D721Med (cell line): Measurements from ENCODE around the gene ATG10.
"Not testable (repeated sequence)": the region's sequence is repeated elsewhere in the genome, so short reads cannot be mapped to it uniquely, and the experiment has no call there.

Experiments used
- DNase-seq: peaks from one replicate; pipeline ENCODE4 v3.0.0; 2011; ENCODE audit warnings: low spot score; ENCODE audit not compliant: insufficient read length
- FAIRE-seq: peaks from 2 replicates; lab custom pipeline; 2011; peaks lifted over from hg19 to GRCh38; lab: Jason Lieb, UNC
- TF ChIP-seq, protein P1 (sequence below): IDR thresholded peaks from 2 replicates; pipeline ENCODE4 v1.5.1; 2012; ENCODE audit warnings: mild to moderate bottlenecking, control low read depth; ENCODE audit not compliant: insufficient read depth; ENCODE audit errors: missing control alignments

ATG10 gene

DNA sequence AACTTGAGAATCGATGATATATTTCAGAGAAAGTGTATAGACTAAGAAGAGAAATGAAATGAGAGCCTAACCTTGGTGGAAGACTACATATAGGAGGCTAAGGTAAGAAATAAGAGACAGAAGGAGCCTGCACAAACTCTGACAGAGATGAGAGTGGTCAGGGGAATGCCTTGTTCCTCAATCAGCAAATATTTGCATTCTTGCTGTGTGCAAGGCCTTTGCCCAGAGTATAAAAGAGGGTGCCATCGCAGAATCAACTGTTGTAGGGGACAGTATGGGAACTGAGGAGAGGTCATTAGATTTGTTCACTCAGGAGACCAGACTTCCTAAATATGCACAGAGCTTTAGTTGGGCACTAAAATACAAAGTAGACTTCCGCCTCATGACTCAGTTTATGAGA is 137.2 kb downstream of the ATG10 start:
- TF ChIP-seq, protein P1, sequence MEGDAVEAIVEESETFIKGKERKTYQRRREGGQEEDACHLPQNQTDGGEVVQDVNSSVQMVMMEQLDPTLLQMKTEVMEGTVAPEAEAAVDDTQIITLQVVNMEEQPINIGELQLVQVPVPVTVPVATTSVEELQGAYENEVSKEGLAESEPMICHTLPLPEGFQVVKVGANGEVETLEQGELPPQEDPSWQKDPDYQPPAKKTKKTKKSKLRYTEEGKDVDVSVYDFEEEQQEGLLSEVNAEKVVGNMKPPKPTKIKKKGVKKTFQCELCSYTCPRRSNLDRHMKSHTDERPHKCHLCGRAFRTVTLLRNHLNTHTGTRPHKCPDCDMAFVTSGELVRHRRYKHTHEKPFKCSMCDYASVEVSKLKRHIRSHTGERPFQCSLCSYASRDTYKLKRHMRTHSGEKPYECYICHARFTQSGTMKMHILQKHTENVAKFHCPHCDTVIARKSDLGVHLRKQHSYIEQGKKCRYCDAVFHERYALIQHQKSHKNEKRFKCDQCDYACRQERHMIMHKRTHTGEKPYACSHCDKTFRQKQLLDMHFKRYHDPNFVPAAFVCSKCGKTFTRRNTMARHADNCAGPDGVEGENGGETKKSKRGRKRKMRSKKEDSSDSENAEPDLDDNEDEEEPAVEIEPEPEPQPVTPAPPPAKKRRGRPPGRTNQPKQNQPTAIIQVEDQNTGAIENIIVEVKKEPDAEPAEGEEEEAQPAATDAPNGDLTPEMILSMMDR, result no peak
- FAIRE-seq (no peak), DNase-seq (no peak)

DNA sequence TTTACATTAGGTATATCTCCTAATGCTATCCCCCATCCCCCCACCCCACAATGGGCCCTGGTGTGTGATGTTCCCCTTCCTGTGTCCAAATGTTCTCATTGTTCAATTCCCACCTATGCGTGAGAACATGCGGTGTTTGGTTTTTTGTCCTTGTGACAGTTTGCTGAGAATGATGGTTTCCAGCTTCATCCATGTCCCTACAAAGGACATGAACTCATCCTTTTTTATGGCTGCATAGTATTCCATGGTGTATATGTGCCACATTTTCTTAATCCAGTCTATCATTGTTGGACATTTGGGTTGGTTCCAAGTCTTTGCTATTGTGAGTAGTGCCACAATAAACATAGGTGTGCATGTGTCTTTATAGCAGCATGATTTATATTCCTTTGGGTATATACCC is 138.1 kb downstream of the ATG10 start:
- not testable (repeated sequence) for FAIRE-seq, DNase-seq

DNA sequence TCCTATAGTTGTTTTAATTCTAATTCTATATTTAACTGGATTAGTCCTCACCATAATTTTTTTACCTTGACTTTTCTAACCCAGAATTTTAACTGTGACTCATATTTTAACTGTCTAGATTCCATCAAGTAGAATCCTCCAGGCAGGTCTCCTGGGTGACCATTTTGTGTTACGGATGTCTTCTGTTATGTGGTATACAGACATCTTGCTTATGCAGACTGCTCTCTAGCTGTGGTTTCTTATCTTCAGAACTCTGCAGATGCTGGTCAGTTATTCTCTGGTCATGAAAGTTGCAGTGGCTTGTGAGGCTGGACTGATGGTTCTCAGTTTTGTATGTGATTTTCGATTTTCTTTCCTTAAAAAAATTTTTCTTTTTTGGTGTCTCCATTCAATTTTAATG is 139.4 kb downstream of the ATG10 start:
- DNase-seq (no peak), FAIRE-seq (no peak)
- TF ChIP-seq, protein P1, result no peak

DNA sequence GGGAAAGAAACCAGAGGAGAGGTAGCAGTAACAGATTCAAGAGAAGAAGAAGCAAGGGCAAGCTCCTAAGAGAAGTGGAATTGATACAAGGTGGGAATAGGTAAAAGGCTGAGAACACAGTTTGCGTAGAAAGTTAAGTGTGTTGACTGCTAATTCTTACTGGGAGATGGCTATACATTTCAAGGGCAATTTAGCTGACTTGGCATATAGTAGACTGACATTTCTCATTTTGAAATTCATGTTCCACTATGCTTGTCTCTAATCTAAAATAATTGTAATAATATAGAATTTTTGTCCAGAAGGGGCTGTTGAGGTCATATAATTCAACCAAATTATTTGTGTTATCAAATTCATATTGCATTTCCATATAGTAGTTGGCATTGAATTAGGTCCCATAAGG is 144.0 kb downstream of the ATG10 start:
- FAIRE-seq (no peak), DNase-seq (no peak)
- TF ChIP-seq, protein P1, result no peak

DNA sequence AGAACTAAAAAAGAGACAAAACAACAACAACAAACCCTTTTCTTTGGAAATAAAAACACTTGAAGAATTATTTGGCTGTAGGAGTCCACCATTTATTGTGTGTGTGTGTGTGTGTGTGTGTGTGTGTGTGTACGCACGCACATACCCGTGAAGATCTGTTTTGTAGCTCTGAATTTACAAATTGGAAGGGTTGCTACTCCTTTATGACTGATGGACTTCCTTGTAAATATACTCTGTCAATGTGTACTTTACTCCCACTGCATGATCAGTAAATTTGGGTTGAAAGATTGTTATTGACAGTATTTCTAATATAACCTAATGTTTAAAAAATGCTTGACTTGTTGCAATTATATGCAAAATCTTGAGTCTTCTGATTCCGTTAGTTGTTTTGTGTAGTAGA is 148.1 kb downstream of the ATG10 start:
- DNase-seq, result no peak
- TF ChIP-seq, protein P1, result no peak
- no peak for FAIRE-seq

DNA sequence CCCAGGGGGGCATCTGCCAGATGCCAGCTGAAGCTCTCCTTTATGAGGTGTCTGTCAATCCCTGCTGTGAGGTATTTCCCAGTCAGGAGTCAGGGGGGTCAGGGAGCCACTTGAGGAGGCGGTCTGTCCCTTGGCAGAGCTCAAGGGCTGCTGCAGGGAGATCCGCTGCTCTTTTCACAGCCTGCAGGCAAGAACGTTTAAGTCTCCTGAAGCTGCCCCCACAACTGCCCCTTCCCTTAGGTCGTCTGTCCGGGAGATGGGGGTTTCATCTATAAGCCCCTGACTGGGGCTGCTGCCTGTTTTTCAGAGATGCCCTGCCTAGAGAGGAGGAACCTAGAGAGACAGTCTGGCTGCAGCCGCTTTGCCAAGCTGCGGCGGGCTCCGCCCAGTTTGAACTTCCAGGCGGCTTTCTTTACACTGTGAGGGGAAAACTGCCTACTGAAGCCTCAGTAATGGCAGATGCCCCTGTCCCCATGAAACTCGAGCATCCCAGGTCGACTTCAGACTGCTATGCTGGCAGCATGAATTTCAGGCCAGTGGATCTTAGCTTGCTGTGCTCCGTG is 158.0 kb downstream of the ATG10 start:
- TF ChIP-seq, protein P1, result no peak
- DNase-seq (no peak), FAIRE-seq (no peak)

DNA sequence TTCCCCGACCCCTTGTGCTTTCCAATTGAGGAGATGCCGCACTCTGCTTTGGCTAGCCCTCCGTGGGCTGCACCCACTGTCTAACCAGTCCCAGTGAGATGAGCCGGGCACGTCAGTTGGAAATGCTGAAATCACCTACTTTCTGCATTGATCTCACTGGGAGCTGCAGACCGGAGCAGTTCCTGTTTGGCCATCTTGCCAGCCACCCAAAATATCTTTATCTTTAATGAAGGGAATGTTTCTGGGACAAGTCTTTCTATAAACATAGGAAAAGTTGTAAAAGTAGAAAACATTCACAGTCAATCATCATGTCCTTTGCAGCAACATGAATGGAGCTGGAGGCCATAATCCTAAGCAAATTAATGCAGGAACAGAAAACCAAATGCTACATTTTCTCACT is 158.8 kb downstream of the ATG10 start:
- DNase-seq (no peak), FAIRE-seq (no peak)
- TF ChIP-seq, protein P1, result no peak

DNA sequence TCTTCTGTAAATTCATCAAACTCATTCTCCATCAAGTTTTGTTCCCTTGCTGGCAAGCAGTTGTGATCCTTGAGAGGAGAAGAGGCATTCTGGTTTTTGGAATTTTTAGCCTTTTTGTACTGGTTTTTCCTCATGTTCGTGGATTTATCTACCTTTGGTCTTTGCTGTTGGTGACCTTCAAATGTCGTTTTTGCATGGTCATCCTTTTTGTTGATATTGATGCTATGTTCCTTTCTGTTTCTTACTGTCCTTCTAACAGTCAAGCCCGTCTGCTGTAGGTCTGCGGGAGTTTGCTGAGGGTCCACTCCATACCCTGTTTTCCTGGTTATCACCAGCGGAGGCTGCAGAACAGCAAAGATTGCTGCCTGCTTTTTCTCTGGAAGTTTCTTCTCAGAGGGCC is 165.4 kb downstream of the ATG10 start:
- no peak for DNase-seq
- FAIRE-seq, result no peak
- TF ChIP-seq, protein P1, result no peak

DNA sequence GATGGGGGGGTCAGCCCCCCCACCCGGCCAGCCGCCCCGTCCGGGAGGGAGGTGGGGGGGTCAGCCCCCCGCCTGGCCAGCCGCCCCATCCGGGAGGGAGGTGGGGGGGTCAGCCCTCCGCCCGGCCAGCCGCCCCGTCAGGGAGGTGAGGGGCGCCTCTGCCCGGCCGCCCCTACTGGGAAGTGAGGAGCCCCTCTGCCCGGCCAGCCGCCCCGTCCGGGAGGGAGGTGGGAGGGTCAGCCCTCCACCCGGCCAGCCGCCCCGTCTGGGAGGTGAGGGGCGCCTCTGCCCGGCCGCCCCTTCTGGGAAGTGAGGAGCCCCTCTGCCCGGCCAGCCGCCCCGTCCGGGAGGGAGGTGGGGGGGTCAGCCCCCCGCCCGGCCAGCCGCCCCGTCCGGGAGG is 168.0 kb downstream of the ATG10 start:
- FAIRE-seq, DNase-seq: not testable (repeated sequence)
